Transverse colon (tissue), 3 donors: ENCODE results near the gene RGS6.

Experiments used
- EP300 ChIP-seq: sonication (generic); formaldehyde crosslinking; IDR thresholded peaks from one replicate; pipeline ENCODE4 v1.6.1; 2017; ENCODE audit warnings: antibody characterized with exemption, low read depth
- POLR2A ChIP-seq: fragments of 450-650 bp; IDR thresholded peaks from one replicate; pipeline ENCODE4 v1.6.1; 2016; ENCODE audit warnings: antibody characterized with exemption, mild to moderate bottlenecking, moderate library complexity
- TF ChIP-seq, protein P1 (sequence below), 5 experiments: fragments of 200-600 bp in 3 of 5; fragments of 450-650 bp in 2 of 5; sonication (generic) in 3 of 5; IDR thresholded peaks; 1 replicate in 2 of 5; 2 replicates in 3 of 5; pipeline ENCODE4 v1.5.1; 2016 to 2017; ENCODE audit warnings: antibody characterized with exemption in 5 of 5, inconsistent platforms in 3 of 5, mild to moderate bottlenecking in 2 of 5, moderate library complexity in 1 of 5

DNA sequence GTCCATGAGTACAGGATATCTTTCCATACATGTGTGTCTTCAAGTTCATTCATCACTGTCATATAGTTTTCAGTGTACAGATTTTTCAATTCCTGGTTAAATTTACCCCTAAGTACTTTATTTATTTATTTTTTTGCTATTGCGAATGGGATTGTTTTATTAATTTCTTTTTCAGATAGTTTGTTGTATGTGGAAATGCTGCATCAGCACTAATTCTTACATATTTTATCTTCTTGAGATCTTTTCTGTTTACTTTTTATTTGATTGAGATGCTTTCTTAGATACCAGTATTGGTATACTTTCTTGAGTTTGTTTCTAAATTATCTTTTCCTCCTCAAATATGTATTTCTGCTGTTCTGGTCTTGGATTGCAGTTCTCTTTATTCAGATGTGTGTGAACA lies 148.9 kb downstream of the RGS6 start:
- TF ChIP-seq EP300 (no peak), POLR2A (no peak)
- TF ChIP-seq, protein P1, sequence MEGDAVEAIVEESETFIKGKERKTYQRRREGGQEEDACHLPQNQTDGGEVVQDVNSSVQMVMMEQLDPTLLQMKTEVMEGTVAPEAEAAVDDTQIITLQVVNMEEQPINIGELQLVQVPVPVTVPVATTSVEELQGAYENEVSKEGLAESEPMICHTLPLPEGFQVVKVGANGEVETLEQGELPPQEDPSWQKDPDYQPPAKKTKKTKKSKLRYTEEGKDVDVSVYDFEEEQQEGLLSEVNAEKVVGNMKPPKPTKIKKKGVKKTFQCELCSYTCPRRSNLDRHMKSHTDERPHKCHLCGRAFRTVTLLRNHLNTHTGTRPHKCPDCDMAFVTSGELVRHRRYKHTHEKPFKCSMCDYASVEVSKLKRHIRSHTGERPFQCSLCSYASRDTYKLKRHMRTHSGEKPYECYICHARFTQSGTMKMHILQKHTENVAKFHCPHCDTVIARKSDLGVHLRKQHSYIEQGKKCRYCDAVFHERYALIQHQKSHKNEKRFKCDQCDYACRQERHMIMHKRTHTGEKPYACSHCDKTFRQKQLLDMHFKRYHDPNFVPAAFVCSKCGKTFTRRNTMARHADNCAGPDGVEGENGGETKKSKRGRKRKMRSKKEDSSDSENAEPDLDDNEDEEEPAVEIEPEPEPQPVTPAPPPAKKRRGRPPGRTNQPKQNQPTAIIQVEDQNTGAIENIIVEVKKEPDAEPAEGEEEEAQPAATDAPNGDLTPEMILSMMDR (IDR thresholded peaks at IDR 0.05): no peak
